ENCODE data around the gene ODC1.

The ODC1 gene

GRCh38 chr2:10471955-10472354 lies 23.8 kb upstream of the ODC1 start:
- no peak for FAIRE-seq
- DNase-seq (ENCODE audit: insufficient read length, low spot score) = no peak
- no peak for TF ChIP-seq PAX5 (IDR thresholded peaks at IDR 0.05; ENCODE audit: insufficient read depth, low read length, severe bottlenecking)
- TF ChIP-seq POLR2AphosphoS5 (IDR thresholded peaks at IDR 0.05; ENCODE audit: low read depth, low read length) = no peak
- no peak for TF ChIP-seq SPI1 (IDR thresholded peaks at IDR 0.05; ENCODE audit: low read depth, low read length)
- no peak for TF ChIP-seq POLR2A (IDR thresholded peaks at IDR 0.05; ENCODE audit: low read depth, low read length)
- no peak for TF ChIP-seq POU2F2 (IDR thresholded peaks at IDR 0.05; ENCODE audit: low read depth, low read length)
- no peak for TF ChIP-seq TAF1 (IDR thresholded peaks at IDR 0.05; ENCODE audit: low read depth, low read length)

GRCh38 chr2:10471046-10471571 lies 23.0 kb upstream of the ODC1 start:
- no peak for FAIRE-seq

GRCh38 chr2:10469955-10470608 lies 22.0 kb upstream of the ODC1 start:
- DNase-seq (ENCODE audit: insufficient read length, low spot score) = no peak
- TF ChIP-seq TAF1 (IDR thresholded peaks at IDR 0.05; ENCODE audit: low read depth, low read length) (no peak), PAX5 (IDR thresholded peaks at IDR 0.05; ENCODE audit: insufficient read depth, low read length, severe bottlenecking) (no peak), SPI1 (IDR thresholded peaks at IDR 0.05; ENCODE audit: low read depth, low read length) (no peak), POLR2AphosphoS5 (IDR thresholded peaks at IDR 0.05; ENCODE audit: low read depth, low read length) (no peak), POLR2A (IDR thresholded peaks at IDR 0.05; ENCODE audit: low read depth, low read length) (no peak), POU2F2 (IDR thresholded peaks at IDR 0.05; ENCODE audit: low read depth, low read length) (no peak)
- no peak for FAIRE-seq

More at GRCh38 chr2:10471046-10471571, 23.0 kb upstream of the ODC1 start:
- no peak for TF ChIP-seq SPI1 (IDR thresholded peaks at IDR 0.05; ENCODE audit: low read depth, low read length)
- TF ChIP-seq TAF1 (IDR thresholded peaks at IDR 0.05; ENCODE audit: low read depth, low read length) = no peak
- TF ChIP-seq POLR2A (IDR thresholded peaks at IDR 0.05; ENCODE audit: low read depth, low read length) = no peak
- TF ChIP-seq POU2F2 (IDR thresholded peaks at IDR 0.05; ENCODE audit: low read depth, low read length) = no peak
- no peak for DNase-seq (ENCODE audit: insufficient read length, low spot score)

- DNase-seq (ENCODE audit: insufficient read length, low spot score) = no peak
- no peak for FAIRE-seq
These were observed 21.2 kb upstream of the ODC1 start for GRCh38 chr2:10469301-10469700.

GRCh38 chr2:10467401-10467800 lies 19.3 kb upstream of the ODC1 start:
- no peak for DNase-seq (ENCODE audit: insufficient read length, low spot score)
- TF ChIP-seq TAF1 (IDR thresholded peaks at IDR 0.05; ENCODE audit: low read depth, low read length) (no peak), POLR2A (IDR thresholded peaks at IDR 0.05; ENCODE audit: low read depth, low read length) (no peak), POU2F2 (IDR thresholded peaks at IDR 0.05; ENCODE audit: low read depth, low read length) (no peak), SPI1 (IDR thresholded peaks at IDR 0.05; ENCODE audit: low read depth, low read length) (no peak), POLR2AphosphoS5 (IDR thresholded peaks at IDR 0.05; ENCODE audit: low read depth, low read length) (no peak), PAX5 (IDR thresholded peaks at IDR 0.05; ENCODE audit: insufficient read depth, low read length, severe bottlenecking) (no peak)
- FAIRE-seq = no peak

More at GRCh38 chr2:10469301-10469700, 21.2 kb upstream of the ODC1 start:
- TF ChIP-seq POLR2A (IDR thresholded peaks at IDR 0.05; ENCODE audit: low read depth, low read length) (no peak), POU2F2 (IDR thresholded peaks at IDR 0.05; ENCODE audit: low read depth, low read length) (no peak), PAX5 (IDR thresholded peaks at IDR 0.05; ENCODE audit: insufficient read depth, low read length, severe bottlenecking) (no peak), SPI1 (IDR thresholded peaks at IDR 0.05; ENCODE audit: low read depth, low read length) (no peak), TAF1 (IDR thresholded peaks at IDR 0.05; ENCODE audit: low read depth, low read length) (no peak), POLR2AphosphoS5 (IDR thresholded peaks at IDR 0.05; ENCODE audit: low read depth, low read length) (no peak)

- DNase-seq (ENCODE audit: insufficient read length, low spot score) = no peak
- no peak for TF ChIP-seq POLR2A (IDR thresholded peaks at IDR 0.05; ENCODE audit: low read depth, low read length)
- no peak for TF ChIP-seq TAF1 (IDR thresholded peaks at IDR 0.05; ENCODE audit: low read depth, low read length)
- no peak for TF ChIP-seq POLR2AphosphoS5 (IDR thresholded peaks at IDR 0.05; ENCODE audit: low read depth, low read length)
- TF ChIP-seq SPI1 (IDR thresholded peaks at IDR 0.05; ENCODE audit: low read depth, low read length) = no peak
- TF ChIP-seq POU2F2 (IDR thresholded peaks at IDR 0.05; ENCODE audit: low read depth, low read length) = no peak
- no peak for TF ChIP-seq PAX5 (IDR thresholded peaks at IDR 0.05; ENCODE audit: insufficient read depth, low read length, severe bottlenecking)
- no peak for FAIRE-seq
These were observed 18.7 kb upstream of the ODC1 start for GRCh38 chr2:10466801-10467200.

GRCh38 chr2:10465910-10466309 lies 17.8 kb upstream of the ODC1 start:
- DNase-seq (ENCODE audit: insufficient read length, low spot score) (no peak), FAIRE-seq (no peak)
- TF ChIP-seq POLR2AphosphoS5 (IDR thresholded peaks at IDR 0.05; ENCODE audit: low read depth, low read length) (no peak), POU2F2 (IDR thresholded peaks at IDR 0.05; ENCODE audit: low read depth, low read length) (no peak), TAF1 (IDR thresholded peaks at IDR 0.05; ENCODE audit: low read depth, low read length) (no peak), POLR2A (IDR thresholded peaks at IDR 0.05; ENCODE audit: low read depth, low read length) (no peak), PAX5 (IDR thresholded peaks at IDR 0.05; ENCODE audit: insufficient read depth, low read length, severe bottlenecking) (no peak), SPI1 (IDR thresholded peaks at IDR 0.05; ENCODE audit: low read depth, low read length) (no peak)

- FAIRE-seq (no peak), DNase-seq (ENCODE audit: insufficient read length, low spot score) (no peak)
- no peak for TF ChIP-seq PAX5 (IDR thresholded peaks at IDR 0.05; ENCODE audit: insufficient read depth, low read length, severe bottlenecking)
- no peak for TF ChIP-seq POLR2AphosphoS5 (IDR thresholded peaks at IDR 0.05; ENCODE audit: low read depth, low read length)
- TF ChIP-seq TAF1 (IDR thresholded peaks at IDR 0.05; ENCODE audit: low read depth, low read length) = no peak
- no peak for TF ChIP-seq POLR2A (IDR thresholded peaks at IDR 0.05; ENCODE audit: low read depth, low read length)
- no peak for TF ChIP-seq SPI1 (IDR thresholded peaks at IDR 0.05; ENCODE audit: low read depth, low read length)
- TF ChIP-seq POU2F2 (IDR thresholded peaks at IDR 0.05; ENCODE audit: low read depth, low read length) = no peak
These were observed 14.3 kb upstream of the ODC1 start for GRCh38 chr2:10462178-10463083.

GRCh38 chr2:10460366-10460796 lies 12.3 kb upstream of the ODC1 start:
- FAIRE-seq = no peak
- no peak for DNase-seq (ENCODE audit: insufficient read length, low spot score)
- TF ChIP-seq POLR2A (IDR thresholded peaks at IDR 0.05; ENCODE audit: low read depth, low read length) = no peak
- no peak for TF ChIP-seq TAF1 (IDR thresholded peaks at IDR 0.05; ENCODE audit: low read depth, low read length)
- TF ChIP-seq POU2F2 (IDR thresholded peaks at IDR 0.05; ENCODE audit: low read depth, low read length) = no peak
- no peak for TF ChIP-seq SPI1 (IDR thresholded peaks at IDR 0.05; ENCODE audit: low read depth, low read length)
- no peak for TF ChIP-seq POLR2AphosphoS5 (IDR thresholded peaks at IDR 0.05; ENCODE audit: low read depth, low read length)
- no peak for TF ChIP-seq PAX5 (IDR thresholded peaks at IDR 0.05; ENCODE audit: insufficient read depth, low read length, severe bottlenecking)
